ENCODE results near the gene GRPEL1. TPM values are rescaled to one million over a fixed set of nuclear protein-coding genes. Genes with fewer than 3 reads are reported as not detected.
"Not testable (repeated sequence)": the region's sequence is repeated elsewhere in the genome, so short reads cannot be mapped to it uniquely, and the experiment has no call there.

GRPEL1 gene
- total RNA-seq, 1 donor from 2014 or later, result 19.7 TPM

DNA sequence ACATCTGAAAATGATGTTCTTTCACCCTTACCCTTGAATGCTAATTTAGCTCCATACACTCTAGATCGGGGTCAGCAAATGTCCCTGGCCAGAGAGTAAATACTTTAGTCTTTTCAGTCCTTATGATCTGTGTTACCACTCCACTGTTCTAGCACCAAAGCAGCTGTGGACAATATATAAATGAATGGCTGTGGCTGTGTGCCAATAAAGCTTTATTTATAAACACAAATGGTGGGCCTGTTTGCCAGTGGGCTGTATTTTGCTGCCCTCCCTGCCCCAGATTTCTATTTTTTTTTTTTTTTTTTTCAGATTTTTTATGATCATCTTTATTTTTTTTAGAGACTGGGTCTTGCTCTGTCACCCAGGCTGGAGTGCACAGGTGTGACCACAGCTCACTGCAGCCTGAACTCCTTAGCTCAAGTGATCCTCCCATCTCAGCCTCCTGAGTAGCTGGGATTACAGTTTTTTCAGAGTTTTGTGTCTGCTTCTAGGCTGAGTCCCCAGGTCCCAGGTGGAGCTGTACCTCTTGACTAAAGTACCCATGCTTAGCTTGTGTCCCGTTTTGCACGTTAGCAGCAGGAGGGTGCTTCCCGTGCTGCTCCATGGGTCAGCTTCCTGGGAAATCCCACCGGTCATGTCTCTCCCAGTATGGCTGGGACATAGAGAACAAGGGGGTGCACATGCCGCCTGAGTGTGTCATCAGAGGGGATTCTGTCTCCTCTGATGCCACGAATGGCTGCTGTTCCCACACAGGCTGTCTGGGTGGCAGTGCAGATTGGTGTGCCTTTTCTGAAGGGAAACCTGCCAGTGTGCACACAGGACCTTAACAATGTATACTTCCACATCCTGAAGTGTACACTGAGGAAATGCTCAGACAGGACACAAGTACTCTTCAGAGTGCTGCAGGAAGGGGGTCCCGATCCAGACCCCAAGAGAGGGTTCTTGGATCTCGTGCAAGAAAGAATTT, 16.0 kb upstream of the GRPEL1 start:
- Mint-ChIP-seq H3K4me3 (ENCODE audit: unreplicated experiment) (no peak overlapping the region), H3K27me3 (ENCODE audit: unreplicated experiment) (peaks cover 71% of the 10 kb centered on the region), H3K9me3 (ENCODE audit: unreplicated experiment) (peaks cover 10% of the 10 kb centered on the region), H3K36me3 (ENCODE audit: unreplicated experiment) (no peaks in the 10 kb centered on the region), H3K27ac (ENCODE audit: unreplicated experiment) (no peak overlapping the region), H3K4me1 (ENCODE audit: unreplicated experiment) (peaks cover 2% of the 10 kb centered on the region)
- TF ChIP-seq, protein P1, sequence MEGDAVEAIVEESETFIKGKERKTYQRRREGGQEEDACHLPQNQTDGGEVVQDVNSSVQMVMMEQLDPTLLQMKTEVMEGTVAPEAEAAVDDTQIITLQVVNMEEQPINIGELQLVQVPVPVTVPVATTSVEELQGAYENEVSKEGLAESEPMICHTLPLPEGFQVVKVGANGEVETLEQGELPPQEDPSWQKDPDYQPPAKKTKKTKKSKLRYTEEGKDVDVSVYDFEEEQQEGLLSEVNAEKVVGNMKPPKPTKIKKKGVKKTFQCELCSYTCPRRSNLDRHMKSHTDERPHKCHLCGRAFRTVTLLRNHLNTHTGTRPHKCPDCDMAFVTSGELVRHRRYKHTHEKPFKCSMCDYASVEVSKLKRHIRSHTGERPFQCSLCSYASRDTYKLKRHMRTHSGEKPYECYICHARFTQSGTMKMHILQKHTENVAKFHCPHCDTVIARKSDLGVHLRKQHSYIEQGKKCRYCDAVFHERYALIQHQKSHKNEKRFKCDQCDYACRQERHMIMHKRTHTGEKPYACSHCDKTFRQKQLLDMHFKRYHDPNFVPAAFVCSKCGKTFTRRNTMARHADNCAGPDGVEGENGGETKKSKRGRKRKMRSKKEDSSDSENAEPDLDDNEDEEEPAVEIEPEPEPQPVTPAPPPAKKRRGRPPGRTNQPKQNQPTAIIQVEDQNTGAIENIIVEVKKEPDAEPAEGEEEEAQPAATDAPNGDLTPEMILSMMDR (IDR thresholded peaks at IDR 0.05), result no peak
- no peak for DNase-seq (ENCODE audit: extremely low spot score, unreplicated experiment)

DNA sequence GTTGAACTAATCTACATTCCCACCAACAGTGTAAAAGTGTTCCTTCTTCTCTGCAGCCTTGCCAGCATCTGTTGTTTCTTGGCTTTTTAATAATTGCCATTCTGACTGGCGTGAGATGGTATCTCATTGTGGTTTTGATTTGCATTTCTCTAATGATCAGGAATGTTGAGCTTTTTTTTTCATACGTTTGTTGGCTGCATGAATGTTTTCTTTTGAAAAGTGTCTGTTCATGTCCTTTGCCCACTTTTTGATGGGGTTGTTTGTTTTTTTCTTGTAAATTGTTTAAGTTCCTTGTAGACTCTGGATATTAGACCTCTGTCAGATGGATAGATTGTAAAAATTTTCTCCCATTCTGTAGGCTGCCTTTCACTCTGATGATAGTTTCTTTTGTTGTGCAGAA, 12.0 kb upstream of the GRPEL1 start:
- not testable (repeated sequence) for H3K9me3 Mint-ChIP-seq (ENCODE audit: unreplicated experiment)

DNA sequence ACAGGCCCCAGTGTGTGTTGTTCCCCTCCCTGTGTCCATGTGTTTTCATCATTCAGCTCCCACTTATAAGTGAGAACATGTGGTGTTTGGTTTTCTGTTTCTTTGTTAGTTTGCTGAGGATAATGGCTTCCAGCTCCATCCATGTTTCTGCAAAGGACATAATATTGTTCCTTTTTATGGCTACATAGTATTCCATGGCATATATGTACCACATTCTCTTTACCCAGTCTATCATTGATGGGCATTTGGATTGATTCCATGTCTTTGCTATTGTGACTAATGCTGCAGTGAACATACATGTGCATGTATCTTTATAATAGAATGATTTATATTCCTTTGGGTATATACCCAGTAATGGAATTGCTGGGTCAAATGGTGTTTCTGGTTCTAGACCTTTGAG, 11.6 kb upstream of the GRPEL1 start:
- H3K4me1 Mint-ChIP-seq (ENCODE audit: unreplicated experiment); H3K9me3 Mint-ChIP-seq (ENCODE audit: unreplicated experiment); DNase-seq (ENCODE audit: extremely low spot score, unreplicated experiment); H3K36me3 Mint-ChIP-seq (ENCODE audit: unreplicated experiment); H3K27ac Mint-ChIP-seq (ENCODE audit: unreplicated experiment); H3K4me3 Mint-ChIP-seq (ENCODE audit: unreplicated experiment): not testable (repeated sequence)
- H3K27me3 Mint-ChIP-seq (ENCODE audit: unreplicated experiment), result peaks cover 38% of the 10 kb centered on the region

More for the DNA sequence above, 12.0 kb upstream of the GRPEL1 start:
- not testable (repeated sequence) for H3K27ac Mint-ChIP-seq (ENCODE audit: unreplicated experiment); H3K36me3 Mint-ChIP-seq (ENCODE audit: unreplicated experiment); H3K4me1 Mint-ChIP-seq (ENCODE audit: unreplicated experiment); H3K4me3 Mint-ChIP-seq (ENCODE audit: unreplicated experiment); DNase-seq (ENCODE audit: extremely low spot score, unreplicated experiment)
- peaks cover 42% of the 10 kb centered on the region for H3K27me3 Mint-ChIP-seq (ENCODE audit: unreplicated experiment)

DNA sequence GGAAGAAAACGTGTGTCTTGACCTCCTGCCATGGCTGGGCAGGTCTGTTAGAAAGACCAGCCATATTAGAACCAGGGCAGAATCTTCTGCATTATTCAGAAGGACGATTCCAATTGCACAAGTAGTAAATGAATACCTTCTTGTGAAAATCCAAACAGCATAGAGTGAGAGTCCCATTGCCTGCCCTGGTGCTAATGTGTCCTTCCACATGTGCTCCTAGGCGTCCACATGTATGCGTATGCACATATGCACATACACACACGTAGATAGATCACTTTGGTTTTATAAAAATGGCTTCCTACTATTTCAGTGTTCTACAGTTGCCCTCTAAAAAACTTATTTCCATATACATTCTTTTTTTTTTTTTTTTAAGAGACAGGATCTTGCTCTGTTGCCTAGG, 10.2 kb upstream of the GRPEL1 start:
- TF ChIP-seq, protein P1 (IDR thresholded peaks at IDR 0.05), result no peak

DNA sequence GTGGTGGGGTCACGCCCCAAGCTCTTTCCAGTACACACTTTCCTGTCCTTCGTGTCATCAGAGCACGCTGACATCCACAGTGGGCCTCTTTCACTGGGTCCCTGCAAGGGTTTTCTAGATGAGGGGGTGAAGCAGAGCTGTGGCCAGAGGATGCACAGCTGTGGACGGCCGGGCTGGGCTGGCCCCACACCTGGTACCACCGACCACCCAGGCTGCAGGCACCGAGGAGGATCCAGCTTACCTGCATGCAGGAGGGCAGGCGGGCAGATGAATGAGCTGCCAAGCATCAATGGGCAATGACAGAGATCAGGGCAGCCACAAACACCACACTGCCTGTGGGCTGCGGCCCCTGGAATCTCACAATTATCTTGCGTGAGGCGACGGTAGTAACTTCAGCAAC, 9.5 kb upstream of the GRPEL1 start:
- Mint-ChIP-seq H3K27ac (ENCODE audit: unreplicated experiment) (no peak overlapping the region), H3K27me3 (ENCODE audit: unreplicated experiment) (peaks cover 23% of the 10 kb centered on the region), H3K9me3 (ENCODE audit: unreplicated experiment) (peaks cover 10% of the 10 kb centered on the region), H3K36me3 (ENCODE audit: unreplicated experiment) (no peaks in the 10 kb centered on the region), H3K4me3 (ENCODE audit: unreplicated experiment) (no peak overlapping the region), H3K4me1 (ENCODE audit: unreplicated experiment) (peaks cover 6% of the 10 kb centered on the region)
- no peak for DNase-seq (ENCODE audit: extremely low spot score, unreplicated experiment)
- TF ChIP-seq, protein P1 (IDR thresholded peaks at IDR 0.05), result no peak

More for the DNA sequence above, 10.2 kb upstream of the GRPEL1 start:
- peaks cover 24% of the 10 kb centered on the region for H3K27me3 Mint-ChIP-seq (ENCODE audit: unreplicated experiment)
- no peaks in the 10 kb centered on the region for H3K36me3 Mint-ChIP-seq (ENCODE audit: unreplicated experiment)
- peaks cover 10% of the 10 kb centered on the region for H3K9me3 Mint-ChIP-seq (ENCODE audit: unreplicated experiment)
- no peak overlapping the region for H3K27ac Mint-ChIP-seq (ENCODE audit: unreplicated experiment)
- peaks cover 6% of the 10 kb centered on the region for H3K4me1 Mint-ChIP-seq (ENCODE audit: unreplicated experiment)
- H3K4me3 Mint-ChIP-seq (ENCODE audit: unreplicated experiment), result no peak overlapping the region
- DNase-seq (ENCODE audit: extremely low spot score, unreplicated experiment), result no peak

DNA sequence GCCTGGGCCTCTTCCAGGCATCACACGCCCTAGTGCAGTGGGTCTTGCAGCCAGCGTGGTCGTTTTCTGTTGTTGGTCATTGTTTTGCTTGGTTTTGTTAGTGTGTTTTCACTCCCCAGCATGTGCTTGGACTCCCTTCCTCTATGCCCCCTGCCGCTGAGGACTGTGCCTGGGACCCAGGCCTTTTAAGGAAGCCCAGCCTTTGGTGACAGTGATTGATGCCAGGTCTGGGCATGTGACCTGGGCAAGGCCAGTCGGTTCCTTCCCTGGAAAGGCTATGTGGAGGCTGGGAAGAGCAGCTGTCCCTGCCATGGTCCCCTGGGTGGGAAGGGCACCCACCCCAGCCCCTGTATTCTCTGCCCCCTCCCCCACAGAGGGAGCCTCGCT, 8.8 kb upstream of the GRPEL1 start:
- no peak overlapping the region for H3K27ac Mint-ChIP-seq (ENCODE audit: unreplicated experiment)
- H3K36me3 Mint-ChIP-seq (ENCODE audit: unreplicated experiment), result no peaks in the 10 kb centered on the region
- no peak overlapping the region for H3K4me3 Mint-ChIP-seq (ENCODE audit: unreplicated experiment)
- no peak for DNase-seq (ENCODE audit: extremely low spot score, unreplicated experiment)
- TF ChIP-seq, protein P1 (IDR thresholded peaks at IDR 0.05), result no peak
- peaks cover 10% of the 10 kb centered on the region for H3K9me3 Mint-ChIP-seq (ENCODE audit: unreplicated experiment)
- H3K27me3 Mint-ChIP-seq (ENCODE audit: unreplicated experiment), result peaks cover 24% of the 10 kb centered on the region
- peaks cover 6% of the 10 kb centered on the region for H3K4me1 Mint-ChIP-seq (ENCODE audit: unreplicated experiment)
